Small intestine (tissue), 7 donors: Measurements from ENCODE around the gene COX15. TPM values are rescaled to one million over a fixed set of nuclear protein-coding genes. Genes with fewer than 3 reads are reported as not detected.

Experiments used
- DNase-seq, 2 donors: peaks; one replicate each; pipeline versions ENCODE4 v3.0.0 to v3.0.0-alpha.2; 2013
- FAIRE-seq: peaks from 2 replicates; lab custom pipeline; 2012; peaks lifted over from hg19 to GRCh38; lab: Jason Lieb, UNC
- H3K27ac ChIP-seq, 3 donors: one replicate each; pipeline ENCODE4 v1.5.1; 2013; ENCODE audit warnings: low read length in 2 of 3, mild to moderate bottlenecking in 2 of 3, control low read depth in 1 of 3, inconsistent platforms in 1 of 3, low read depth in 1 of 3, moderate library complexity in 1 of 3
- H3K27me3 ChIP-seq, 3 donors: one replicate each; pipeline ENCODE4 v1.6.1; 2013; ENCODE audit warnings: low read length in 3 of 3, inconsistent platforms in 1 of 3; ENCODE audit not compliant: control insufficient read depth in 3 of 3, insufficient read depth in 3 of 3
- H3K36me3 ChIP-seq, 3 donors: one replicate each; pipeline ENCODE4 v1.6.1; 2013; ENCODE audit warnings: low read length in 3 of 3, inconsistent platforms in 1 of 3, low read depth in 1 of 3, mild to moderate bottlenecking in 1 of 3, moderate library complexity in 1 of 3; ENCODE audit not compliant: control insufficient read depth in 3 of 3, insufficient read depth in 2 of 3
- H3K4me1 ChIP-seq, 3 donors: one replicate each; pipeline ENCODE4 v1.6.1; 2013; ENCODE audit warnings: low read length in 2 of 3, inconsistent platforms in 1 of 3, low read depth in 1 of 3, mild to moderate bottlenecking in 1 of 3, moderate library complexity in 1 of 3; ENCODE audit not compliant: control insufficient read depth in 3 of 3, insufficient read depth in 2 of 3
- H3K4me3 ChIP-seq, 3 donors: one replicate each; pipeline ENCODE4 v1.5.1; 2013; ENCODE audit warnings: low read length in 3 of 3, control low read depth in 1 of 3, inconsistent platforms in 1 of 3, low read depth in 1 of 3, mild to moderate bottlenecking in 1 of 3, moderate library complexity in 1 of 3
- H3K9me3 ChIP-seq, 2 donors: one replicate each; pipeline ENCODE4 v1.6.1; 2013; ENCODE audit warnings: low read depth in 1 of 2, low read length in 1 of 2; ENCODE audit not compliant: control insufficient read depth in 2 of 2, insufficient read depth in 1 of 2
- WGBS, 3 donors: extraction: QIAGEN DNeasy Blood & Tissue Kit; methylation state at CpG; one replicate each; pipeline ENCODE4 v1.1.7; 2013; 5-methylcytosine and 5-hydroxymethylcytosine counted together
- polyA plus RNA-seq, 4 donors: library from polyadenylated mRNA; stranded (reverse) in 3 of 4; unstranded in 1 of 4; fragments of 200-250 nt in 3 of 4; fragments of 120-200 nt in 1 of 4; gene quantifications; one replicate each; pipeline versions ENCODE4 v1.2.1 to v1.2.3, GENCODE V29; 2013
- donor health status: healthy with polysubstance abuse.
- donor health status: control.
- donor health status: control.
- donor health status: Bipolar disorder and iron deficiency.
- donor health status: healthy.

COX15 gene
- polyA plus RNA-seq, 4 donors, result 10.3 to 47.7 (median 18.5) TPM

DNA sequence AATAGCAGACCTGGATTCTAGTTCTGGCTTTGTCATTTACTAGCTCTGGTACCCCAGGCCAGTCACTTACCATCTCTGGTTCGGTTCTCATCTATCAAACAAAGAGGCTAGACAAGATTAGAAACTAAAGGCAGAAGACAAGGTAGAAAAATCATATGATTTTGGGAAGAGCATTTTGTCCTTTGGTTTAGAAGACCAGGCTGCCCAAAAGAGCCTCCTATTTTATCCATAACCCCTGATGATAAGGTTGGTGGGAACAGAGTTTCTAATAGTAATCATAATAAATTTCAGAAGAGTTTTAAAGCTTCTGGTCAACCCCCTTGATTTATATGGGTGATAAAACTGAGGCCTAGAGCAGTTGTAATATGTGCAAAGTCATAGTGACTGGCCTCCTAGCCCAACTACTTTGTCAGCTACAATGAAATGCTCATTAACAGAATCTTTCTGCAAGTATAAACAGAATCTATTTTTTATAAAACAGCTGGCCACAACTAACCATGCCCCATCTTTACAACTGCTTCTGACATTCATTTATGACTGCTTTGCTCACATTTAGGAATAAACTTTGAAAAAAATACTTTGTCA lies 23.4 kb downstream of the COX15 start:
- Histone ChIP-seq H3K9me3 (no peaks in the 10 kb centered on the region), H3K27ac (no peak overlapping the region), H3K4me1 (no peaks in the 10 kb centered on the region), H3K27me3 (no peaks in the 10 kb centered on the region), H3K4me3 (no peak overlapping the region), H3K36me3 (peaks cover 15 to 27% (median 27%) of the 10 kb centered on the region in 3 donors)
- 89 to 97% (median 92%) methylated on average over 1 of the region's 1 CpG for WGBS, 3 donors
- DNase-seq, result no peak
- FAIRE-seq, result no peak

- Histone ChIP-seq H3K4me1 (no peaks in the 10 kb centered on the region), H3K9me3 (no peaks in the 10 kb centered on the region), H3K4me3 (no peak overlapping the region), H3K36me3 (peaks cover 27 to 53% (median 48%) of the 10 kb centered on the region in 3 donors), H3K27ac (no peak overlapping the region), H3K27me3 (no peaks in the 10 kb centered on the region)
- DNase-seq, result no peak
- WGBS, 3 donors, result 91 to 96% (median 95%) methylated on average over 4 of the region's 4 CpGs
- FAIRE-seq, result no peak
These were observed 31.3 kb downstream of the COX15 start for GRCh38 chr10:99700649-99701048.

DNA sequence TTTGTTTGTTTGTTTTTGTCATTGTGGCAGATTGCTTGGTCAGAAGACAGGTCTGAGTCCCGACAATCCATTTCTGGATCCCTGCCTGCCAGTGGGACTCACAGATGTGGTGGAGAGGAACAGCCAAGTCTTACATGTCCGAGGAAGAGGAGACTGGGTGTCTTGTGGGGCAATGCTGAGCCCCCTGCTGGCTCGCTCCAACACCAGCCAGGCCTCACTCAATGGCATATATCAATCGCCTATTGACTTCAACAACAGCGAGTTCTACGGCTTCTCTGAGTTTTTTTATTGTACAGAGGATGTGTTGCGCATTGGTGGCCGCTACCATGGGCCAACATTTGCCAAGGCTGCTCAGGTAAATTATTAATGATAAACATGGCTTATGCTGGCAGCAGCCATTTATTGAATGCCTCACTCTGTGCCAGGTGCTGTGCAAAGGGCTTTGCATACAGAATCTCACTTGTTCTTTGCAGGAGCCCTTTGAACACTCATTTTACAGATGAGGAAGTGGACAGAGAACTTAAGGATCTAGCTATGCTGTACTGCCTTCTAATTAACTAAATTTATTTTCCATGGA lies 33.3 kb downstream of the COX15 start:
- Histone ChIP-seq H3K4me3 (no peak overlapping the region), H3K9me3 (no peaks in the 10 kb centered on the region), H3K27ac (no peak overlapping the region), H3K4me1 (no peaks in the 10 kb centered on the region), H3K36me3 (peaks cover 15 to 46% (median 41%) of the 10 kb centered on the region in 3 donors), H3K27me3 (no peaks in the 10 kb centered on the region)
- WGBS, 3 donors, result 54 to 85% (median 63%) methylated on average over 8 of the region's 8 CpGs
- DNase-seq (peak in 1 of 2 donors; percentile 66), FAIRE-seq (no peak)

GRCh38 chr10:99695761-99696160 lies 36.2 kb downstream of the COX15 start:
- Histone ChIP-seq H3K27me3 (no peaks in the 10 kb centered on the region), H3K4me3 (no peak overlapping the region), H3K27ac (no peak overlapping the region), H3K36me3 (peaks cover 10 to 44% (median 42%) of the 10 kb centered on the region in 3 donors), H3K4me1 (no peaks in the 10 kb centered on the region), H3K9me3 (no peaks in the 10 kb centered on the region)
- no peak for FAIRE-seq
- DNase-seq, result no peak
- WGBS, 3 donors, result 93 to 95% (median 93%) methylated on average over 6 of the region's 6 CpGs

GRCh38 chr10:99693933-99694583 lies 37.9 kb downstream of the COX15 start:
- Histone ChIP-seq H3K4me3 (no peak overlapping the region), H3K4me1 (no peaks in the 10 kb centered on the region), H3K27me3 (no peaks in the 10 kb centered on the region), H3K36me3 (peaks cover 10 to 39% (median 36%) of the 10 kb centered on the region in 3 donors), H3K27ac (no peak overlapping the region), H3K9me3 (no peaks in the 10 kb centered on the region)
- FAIRE-seq (no peak), DNase-seq (no peak)
- WGBS, 3 donors, result 92 to 97% (median 96%) methylated on average over 3 of the region's 3 CpGs

DNA sequence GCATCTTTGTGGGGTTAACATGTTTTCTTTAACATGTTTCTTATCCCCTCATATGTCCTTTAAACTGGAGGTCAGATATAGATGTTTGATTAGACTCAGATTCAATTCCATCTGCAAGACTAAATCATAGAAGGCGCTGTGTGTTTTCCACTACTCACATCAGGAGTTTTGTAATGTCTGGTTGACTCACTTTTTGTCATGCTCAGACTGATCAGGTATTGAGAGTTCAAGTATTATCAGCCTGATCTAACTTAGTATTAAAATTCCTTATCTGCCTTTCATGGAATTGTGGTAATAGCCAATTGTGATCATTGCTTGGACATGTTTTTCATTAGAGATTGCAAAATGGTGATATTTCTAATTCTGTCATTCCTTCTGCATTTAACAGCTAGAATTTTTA lies 42.5 kb downstream of the COX15 start:
- no peaks in the 10 kb centered on the region for H3K4me1 ChIP-seq
- no peak overlapping the region for H3K27ac ChIP-seq
- H3K9me3 ChIP-seq, result no peaks in the 10 kb centered on the region
- DNase-seq (no peak), FAIRE-seq (no peak)
- H3K36me3 ChIP-seq, result peaks cover 0 to 28% (median 24%) of the 10 kb centered on the region in 3 donors
- H3K4me3 ChIP-seq, result no peak overlapping the region
- WGBS, 3 donors, result 93 to 100% (median 100%) methylated on average over 1 of the region's 1 CpG
- H3K27me3 ChIP-seq, result no peaks in the 10 kb centered on the region

- no peak for FAIRE-seq
These were observed 46.3 kb downstream of the COX15 start for GRCh38 chr10:99685597-99685967.

GRCh38 chr10:99682752-99683151 lies 49.2 kb downstream of the COX15 start:
- no peak for FAIRE-seq
- no peaks in the 10 kb centered on the region for H3K27me3 ChIP-seq
- no peaks in the 10 kb centered on the region for H3K9me3 ChIP-seq
- no peaks in the 10 kb centered on the region for H3K4me1 ChIP-seq
- WGBS, 3 donors, result 62 to 84% (median 63%) methylated on average over 1 of the region's 1 CpG
- H3K27ac ChIP-seq, result no peak overlapping the region
- DNase-seq, result no peak
- peaks cover 11 to 40% (median 20%) of the 10 kb centered on the region in 3 donors for H3K36me3 ChIP-seq
- no peak overlapping the region for H3K4me3 ChIP-seq

More at GRCh38 chr10:99685597-99685967, 46.3 kb downstream of the COX15 start:
- H3K9me3 ChIP-seq, result no peaks in the 10 kb centered on the region
- WGBS, 3 donors, result 64 to 78% (median 74%) methylated on average over 2 of the region's 2 CpGs
- H3K27ac ChIP-seq, result peak overlapping the region in 1 of 3 donors; percentile 40
- H3K27me3 ChIP-seq, result no peaks in the 10 kb centered on the region
- H3K4me3 ChIP-seq, result no peak overlapping the region
- no peaks in the 10 kb centered on the region for H3K4me1 ChIP-seq
- H3K36me3 ChIP-seq, result peaks cover 0 to 26% (median 12%) of the 10 kb centered on the region in 3 donors
- peak in 1 of 2 donors; percentile 14 for DNase-seq
